Measurements from ENCODE around the gene TECPR1. TPM values are rescaled to one million over a fixed set of nuclear protein-coding genes. Genes with fewer than 3 reads are reported as not detected.
A peak's percentile ranks its signal among the peaks of the same experiment; 100 is the strongest.

The TECPR1 gene
- total RNA-seq, 1 donor from 2014 or later: 174 TPM

DNA sequence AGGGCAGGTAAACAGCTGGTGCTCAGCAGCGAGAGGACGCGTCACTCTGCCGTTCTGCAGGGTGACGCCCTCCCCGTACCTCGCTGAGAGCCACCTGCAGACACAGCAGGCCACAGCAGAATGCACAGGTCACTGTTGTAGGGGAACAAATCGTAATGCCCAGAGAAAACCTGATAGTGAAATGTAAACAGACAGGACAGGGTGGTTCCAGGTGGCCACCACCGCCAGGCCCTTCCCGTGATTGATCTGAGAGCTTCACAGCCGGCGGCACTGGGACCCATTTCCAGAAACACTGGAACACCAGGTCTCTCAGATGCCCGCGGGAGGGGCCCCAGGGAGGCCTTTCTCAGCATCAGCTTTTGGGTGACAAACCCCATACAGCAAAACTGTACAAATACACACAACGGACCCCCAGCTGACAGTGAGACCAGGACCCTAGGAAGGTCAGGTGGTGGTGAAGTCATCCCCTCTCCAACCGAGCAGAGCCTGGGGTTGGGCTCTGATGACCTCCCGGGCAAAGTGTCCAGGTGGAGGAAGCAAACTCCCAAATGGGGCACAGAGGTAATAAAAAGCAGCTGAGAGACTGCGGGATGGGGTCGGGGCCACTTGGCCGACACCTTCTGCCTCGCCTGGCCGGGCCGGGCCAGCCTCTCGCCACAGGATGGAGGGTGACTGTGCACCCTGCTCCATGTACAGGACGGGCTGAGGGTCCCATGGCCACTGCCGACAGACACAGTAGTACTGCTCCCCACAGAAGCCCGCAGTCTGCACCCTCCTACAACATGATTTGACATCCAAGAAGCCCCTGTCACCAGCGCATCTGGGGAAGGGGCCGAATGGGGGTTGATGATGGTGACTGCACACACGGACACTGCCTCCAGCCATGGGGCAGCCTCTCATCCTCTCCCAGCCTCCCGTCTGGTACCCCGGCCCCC is 36.2 kb downstream of the TECPR1 start:
- Mint-ChIP-seq H3K9me3 (ENCODE audit: unreplicated experiment) (peaks cover 16% of the 10 kb centered on the region), H3K27me3 (ENCODE audit: unreplicated experiment) (peaks cover 12% of the 10 kb centered on the region), H3K4me1 (ENCODE audit: low read depth, unreplicated experiment) (peaks cover 5% of the 10 kb centered on the region), H3K36me3 (ENCODE audit: unreplicated experiment) (no peaks in the 10 kb centered on the region), H3K4me3 (ENCODE audit: unreplicated experiment) (no peak overlapping the region), H3K27ac (ENCODE audit: unreplicated experiment) (no peak overlapping the region)
- TF ChIP-seq, protein P1, sequence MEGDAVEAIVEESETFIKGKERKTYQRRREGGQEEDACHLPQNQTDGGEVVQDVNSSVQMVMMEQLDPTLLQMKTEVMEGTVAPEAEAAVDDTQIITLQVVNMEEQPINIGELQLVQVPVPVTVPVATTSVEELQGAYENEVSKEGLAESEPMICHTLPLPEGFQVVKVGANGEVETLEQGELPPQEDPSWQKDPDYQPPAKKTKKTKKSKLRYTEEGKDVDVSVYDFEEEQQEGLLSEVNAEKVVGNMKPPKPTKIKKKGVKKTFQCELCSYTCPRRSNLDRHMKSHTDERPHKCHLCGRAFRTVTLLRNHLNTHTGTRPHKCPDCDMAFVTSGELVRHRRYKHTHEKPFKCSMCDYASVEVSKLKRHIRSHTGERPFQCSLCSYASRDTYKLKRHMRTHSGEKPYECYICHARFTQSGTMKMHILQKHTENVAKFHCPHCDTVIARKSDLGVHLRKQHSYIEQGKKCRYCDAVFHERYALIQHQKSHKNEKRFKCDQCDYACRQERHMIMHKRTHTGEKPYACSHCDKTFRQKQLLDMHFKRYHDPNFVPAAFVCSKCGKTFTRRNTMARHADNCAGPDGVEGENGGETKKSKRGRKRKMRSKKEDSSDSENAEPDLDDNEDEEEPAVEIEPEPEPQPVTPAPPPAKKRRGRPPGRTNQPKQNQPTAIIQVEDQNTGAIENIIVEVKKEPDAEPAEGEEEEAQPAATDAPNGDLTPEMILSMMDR (IDR thresholded peaks at IDR 0.05; ENCODE audit: partially characterized antibody, unreplicated experiment): no peak
- DNase-seq: peak; percentile 12

DNA sequence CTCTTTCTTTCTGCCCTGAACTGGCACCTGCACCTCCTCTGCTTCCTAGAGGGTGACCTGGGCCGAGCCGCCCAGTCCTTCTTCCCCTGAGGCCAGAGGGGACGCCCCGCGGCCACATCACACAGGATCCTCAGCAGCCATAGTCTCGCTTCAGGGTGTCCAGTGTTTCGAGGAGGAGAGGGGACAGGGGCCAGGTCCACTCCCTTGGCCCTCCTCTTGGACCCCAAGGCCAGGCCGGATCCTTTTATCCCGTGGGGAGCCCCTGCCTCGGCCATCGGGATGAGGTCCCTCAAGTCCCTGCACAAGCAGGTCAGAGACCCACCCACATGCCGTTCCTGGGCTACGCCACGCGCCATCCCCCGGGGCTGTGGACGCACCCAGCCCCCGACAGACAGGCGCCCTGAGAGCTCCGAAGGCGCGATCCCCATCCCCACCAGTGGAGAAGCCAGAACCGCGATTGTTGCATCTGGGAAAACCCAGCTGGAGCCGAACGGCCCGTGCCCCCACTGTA is 37.2 kb downstream of the TECPR1 start:
- Mint-ChIP-seq H3K36me3 (ENCODE audit: unreplicated experiment) (no peaks in the 10 kb centered on the region), H3K27me3 (ENCODE audit: unreplicated experiment) (peaks cover 14% of the 10 kb centered on the region), H3K4me1 (ENCODE audit: low read depth, unreplicated experiment) (peaks cover 5% of the 10 kb centered on the region), H3K4me3 (ENCODE audit: unreplicated experiment) (no peak overlapping the region), H3K27ac (ENCODE audit: unreplicated experiment) (no peak overlapping the region), H3K9me3 (ENCODE audit: unreplicated experiment) (peaks cover 16% of the 10 kb centered on the region)
- TF ChIP-seq, protein P1 (IDR thresholded peaks at IDR 0.05; ENCODE audit: partially characterized antibody, unreplicated experiment): no peak
- DNase-seq: peak; percentile 20

DNA sequence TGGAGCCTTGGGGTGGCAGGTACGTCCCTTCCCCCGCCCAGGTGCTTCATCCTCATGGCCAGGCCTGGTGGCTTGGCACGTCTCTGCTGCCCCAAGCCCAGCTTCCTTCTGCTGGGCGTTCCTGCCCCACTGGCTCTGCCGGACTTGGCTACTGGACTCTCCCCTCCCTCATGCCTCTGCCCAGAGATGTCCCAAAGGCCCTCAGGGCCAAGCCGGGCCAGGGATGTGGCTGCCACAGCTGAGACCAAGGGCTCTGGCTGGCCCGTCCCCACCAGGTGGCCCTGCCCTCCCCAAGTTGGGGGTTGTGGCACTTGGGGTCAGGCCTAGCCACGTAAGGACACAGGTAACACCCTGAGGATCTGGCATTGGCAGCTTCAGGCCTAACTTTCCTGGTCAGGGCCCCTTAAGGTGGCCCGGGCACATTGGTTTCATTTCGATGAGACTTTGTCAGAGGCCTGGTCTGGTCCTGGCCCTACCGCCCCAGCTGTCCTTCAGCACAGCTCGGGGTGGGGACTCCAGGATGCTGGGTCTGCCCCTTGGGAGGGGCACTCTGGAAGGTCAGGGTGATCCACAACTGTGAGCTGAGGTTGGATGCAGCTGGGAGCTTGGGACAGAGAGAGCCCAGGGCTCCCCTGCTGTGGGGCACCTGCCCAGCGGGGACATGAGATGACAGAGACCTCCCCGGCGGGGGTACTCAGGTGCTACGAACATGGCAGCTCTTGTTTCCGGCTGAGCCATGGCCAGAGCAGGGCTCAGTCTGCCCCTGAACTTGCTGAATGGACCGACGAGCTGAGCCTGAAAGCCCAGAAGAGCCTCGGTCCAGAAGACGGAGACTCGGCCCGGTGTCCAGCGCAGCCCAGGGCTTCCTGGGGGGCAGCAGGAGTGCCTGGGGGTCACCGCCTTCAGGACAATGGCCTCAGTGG is 37.9 kb downstream of the TECPR1 start:
- Mint-ChIP-seq H3K4me1 (ENCODE audit: low read depth, unreplicated experiment) (peaks cover 5% of the 10 kb centered on the region), H3K27ac (ENCODE audit: unreplicated experiment) (no peak overlapping the region), H3K9me3 (ENCODE audit: unreplicated experiment) (peaks cover 18% of the 10 kb centered on the region), H3K4me3 (ENCODE audit: unreplicated experiment) (no peak overlapping the region), H3K27me3 (ENCODE audit: unreplicated experiment) (peaks cover 18% of the 10 kb centered on the region), H3K36me3 (ENCODE audit: unreplicated experiment) (no peaks in the 10 kb centered on the region)
- peak; percentile 22 for DNase-seq
- TF ChIP-seq, protein P1 (IDR thresholded peaks at IDR 0.05; ENCODE audit: partially characterized antibody, unreplicated experiment): no peak

- no peak overlapping the region for H3K4me3 Mint-ChIP-seq (ENCODE audit: unreplicated experiment)
- peak; percentile 12 for DNase-seq
- peaks cover 16% of the 10 kb centered on the region for H3K27me3 Mint-ChIP-seq (ENCODE audit: unreplicated experiment)
- TF ChIP-seq, protein P1 (IDR thresholded peaks at IDR 0.05; ENCODE audit: partially characterized antibody, unreplicated experiment): no peak
- H3K36me3 Mint-ChIP-seq (ENCODE audit: unreplicated experiment): no peaks in the 10 kb centered on the region
- H3K4me1 Mint-ChIP-seq (ENCODE audit: low read depth, unreplicated experiment): peaks cover 3% of the 10 kb centered on the region
- no peak overlapping the region for H3K27ac Mint-ChIP-seq (ENCODE audit: unreplicated experiment)
- peaks cover 16% of the 10 kb centered on the region for H3K9me3 Mint-ChIP-seq (ENCODE audit: unreplicated experiment)
Observed at GRCh38 chr7:98213296-98213887, 38.6 kb downstream of the TECPR1 start.

Data from glutamatergic neuron (in vitro differentiated cells).